GM18909 (cell line): ENCODE measurements around the gene KRT16.

ENCODE experiments used
- ATAC-seq: cut with Tn5 transposase; IDR thresholded peaks from one replicate; pipeline ENCODE4 v1.9.1; 2021; ENCODE audit warnings: mild to moderate bottlenecking; ENCODE audit not compliant: unreplicated experiment, poor library complexity

Gene KRT16

DNA sequence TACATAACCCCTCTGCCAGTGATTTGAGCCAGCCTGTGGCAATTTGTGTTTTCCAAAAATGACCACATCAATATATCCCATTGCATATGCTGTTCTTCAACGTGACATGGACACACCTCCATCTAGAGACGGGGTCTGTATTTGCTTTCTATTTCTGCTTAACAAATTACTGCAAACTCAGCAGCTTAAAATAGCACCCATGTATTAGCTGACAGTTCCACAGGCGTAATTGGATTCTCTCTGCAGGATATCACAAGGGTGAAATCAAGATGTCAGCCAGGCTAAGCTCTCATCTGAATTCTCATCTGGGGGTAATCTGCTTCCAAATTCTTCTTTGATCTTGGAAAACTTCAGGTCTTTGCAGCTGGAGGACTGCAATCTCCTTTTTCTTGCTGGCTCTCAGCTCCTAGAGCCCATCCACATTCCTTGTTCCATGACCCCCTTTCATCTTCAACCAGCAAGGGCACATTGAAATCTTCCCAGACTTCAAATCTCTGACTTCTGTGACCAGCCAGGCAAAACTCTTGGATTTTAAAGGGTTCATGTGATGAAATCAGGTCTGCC lies 48.9 kb downstream of the KRT16 start:
- no peak for ATAC-seq

DNA sequence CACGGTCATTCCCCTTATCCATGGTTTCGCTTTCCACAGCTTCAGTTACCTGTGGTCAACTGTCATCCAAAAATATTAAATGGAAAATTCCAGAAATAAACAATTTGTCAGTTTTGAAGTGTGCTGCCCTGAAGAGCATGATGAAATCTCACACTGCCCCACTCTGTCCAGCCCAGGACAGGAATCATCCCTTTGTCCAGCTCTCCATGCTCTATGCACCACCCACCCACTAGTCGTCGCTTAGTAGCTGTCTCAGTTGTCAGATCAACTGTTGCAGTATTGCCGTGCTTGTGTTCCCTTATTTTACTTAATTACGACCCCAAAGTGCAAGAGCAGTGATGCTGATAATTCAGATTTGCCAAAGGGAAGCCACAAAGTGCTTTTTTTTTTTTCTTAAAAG lies 51.0 kb downstream of the KRT16 start:
- no peak for ATAC-seq
